HCT116 (cell line): ENCODE measurements around the gene NDUFA11. TPM values are rescaled to one million over a fixed set of nuclear protein-coding genes. Genes with fewer than 3 reads are reported as not detected.

ENCODE experiments used
- ATAC-seq: fragments of 200-7000 bp; cut with Tn5 transposase; 2 replicates; pipeline ENCODE4 v1.9.1; 2020; ENCODE audit warnings: mild to moderate bottlenecking, moderate library complexity
- BruUV-seq: library from RNA; stranded (reverse); fragments of 400-500 nt; replicated peaks from 2 replicates; lab custom pipeline; 2021; lab: Mats Ljungman, UMichigan
- CTCF ChIA-PET: fragments of 300-600 bp; sonication (Branson Sonifier 250); formaldehyde crosslinking; loops from one replicate; lab custom pipeline; 2021; ENCODE audit warnings: antibody characterized with exemption; lab: Charles Lee
- POLR2A ChIA-PET: fragments of 300-600, 350-600 bp; sonication (Branson Sonifier 250); formaldehyde crosslinking; loops from one replicate; lab custom pipeline; 2021; ENCODE audit warnings: antibody characterized with exemption; lab: Charles Lee
- RAD21 ChIA-PET, 2 experiments: fragments of 300-600 bp; sonication (Branson Sonifier 250); formaldehyde crosslinking; loops; one replicate each; lab custom pipeline; 2023; ENCODE audit warnings: low total read pairs in 2 of 2; ENCODE audit not compliant: uncharacterized antibody in 2 of 2, unreplicated experiment in 2 of 2, low non-redundant PET in 1 of 2; lab: Charles Lee
- DNase-seq: peaks from one replicate; pipeline ENCODE4 v3.0.0-alpha.2; 2010; ENCODE audit warnings: low read depth, low spot score
- H2AFZ ChIP-seq: fragments of 200-600 bp; shearing (Covaris generic), sonication (generic); 2 replicates; pipeline ENCODE4 v1.6.1; 2017; ENCODE audit warnings: low read depth, mixed run types, mixed read lengths, antibody characterized with exemption, low read length; ENCODE audit not compliant: poor library complexity, severe bottlenecking
- H3K27ac ChIP-seq: 2 replicates; pipeline ENCODE4 v1.5.1; 2012; ENCODE audit warnings: low read depth, low read length
- H3K27me3 ChIP-seq: fragments of 200-600 bp; sonication (generic); 2 replicates; pipeline ENCODE4 v1.6.1; 2016; ENCODE audit warnings: mixed run types, low read length, mixed read lengths; ENCODE audit not compliant: insufficient read depth
- H3K36me3 ChIP-seq, 2 experiments: fragments of 200-500 bp in 1 of 2; fragments of 200-600 bp in 1 of 2; sonication (Bioruptor generic) in 1 of 2; sonication (generic) in 1 of 2; 2 replicates each; pipeline versions ENCODE4 v1.5.1 to v1.6.1; 2014 to 2016; ENCODE audit warnings: low read length in 2 of 2, inconsistent platforms in 1 of 2, mixed read lengths in 1 of 2, mixed run types in 1 of 2; ENCODE audit not compliant: insufficient read depth in 2 of 2, control insufficient read depth in 1 of 2
- H3K4me1 ChIP-seq, 2 experiments: fragments of 200-600 bp in 1 of 2; sonication (generic) in 1 of 2; 2 replicates each; pipeline versions ENCODE4 v1.5.1 to v1.6.1; 2012 to 2017; ENCODE audit warnings: low read length in 2 of 2, inconsistent platforms in 1 of 2, mild to moderate bottlenecking in 1 of 2, mixed read lengths in 1 of 2, mixed run types in 1 of 2, moderate library complexity in 1 of 2; ENCODE audit not compliant: insufficient read depth in 2 of 2, control insufficient read depth in 1 of 2
- H3K4me2 ChIP-seq: fragments of 200-600 bp; sonication (generic); 2 replicates; pipeline ENCODE4 v1.6.1; 2017; ENCODE audit warnings: mixed run types, low read length, mixed read lengths
- H3K4me3 ChIP-seq, 2 experiments: fragments of 200-600 bp in 1 of 2; sonication (generic) in 1 of 2; replicated peaks in 1 of 2; 2 replicates each; pipeline ENCODE4 v1.5.1; 2011 to 2016; ENCODE audit warnings: low read length in 2 of 2, control low read depth in 1 of 2, low read depth in 1 of 2, mild to moderate bottlenecking in 1 of 2, mixed read lengths in 1 of 2, mixed run types in 1 of 2
- H3K79me2 ChIP-seq: fragments of 200-600 bp; sonication (generic); 2 replicates; pipeline ENCODE4 v1.6.1; 2017; ENCODE audit warnings: mild to moderate bottlenecking, mixed run types, low read length, moderate library complexity, mixed read lengths; ENCODE audit not compliant: insufficient read depth
- H3K9ac ChIP-seq: fragments of 200-600 bp; sonication (generic); 2 replicates; pipeline ENCODE4 v1.6.1; 2016; ENCODE audit warnings: low read length, mixed read lengths
- H3K9me2 ChIP-seq: fragments of 200-600 bp; sonication (generic), shearing (Covaris generic); 2 replicates; pipeline ENCODE4 v1.6.1; 2017; ENCODE audit warnings: mixed run types, mild to moderate bottlenecking, moderate library complexity; ENCODE audit not compliant: insufficient read depth
- H3K9me3 ChIP-seq, 2 experiments: fragments of 200-500 bp in 1 of 2; fragments of 200-600 bp in 1 of 2; sonication (Bioruptor generic) in 1 of 2; sonication (generic) in 1 of 2; 2 replicates each; pipeline ENCODE4 v1.6.1; 2014 to 2017; ENCODE audit warnings: low read length in 2 of 2, mixed read lengths in 2 of 2, inconsistent platforms in 1 of 2, low read depth in 1 of 2, mild to moderate bottlenecking in 1 of 2, mixed run types in 1 of 2, moderate library complexity in 1 of 2; ENCODE audit not compliant: control insufficient read depth in 1 of 2, insufficient read depth in 1 of 2
- H4K20me1 ChIP-seq: fragments of 200-600 bp; sonication (generic), shearing (Covaris generic); 2 replicates; pipeline ENCODE4 v1.6.1; 2017; ENCODE audit warnings: mixed run types, mild to moderate bottlenecking, moderate library complexity; ENCODE audit not compliant: insufficient read depth
- CTCF ChIP-seq, 3 experiments: fragments of 200-600 bp in 1 of 3; sonication (generic) in 1 of 3; IDR thresholded peaks in 2 of 3; conservative IDR thresholded peaks in 1 of 3; 2 replicates each; pipeline ENCODE4 v1.5.1; 2012 to 2017; ENCODE audit warnings: low read depth in 2 of 3, low read length in 2 of 3, antibody characterized with exemption in 1 of 3, borderline replicate concordance in 1 of 3, control low read depth in 1 of 3, mild to moderate bottlenecking in 1 of 3, mixed read lengths in 1 of 3, mixed run types in 1 of 3, moderate library complexity in 1 of 3; ENCODE audit not compliant: insufficient read depth in 1 of 3
- POLR2A ChIP-seq: IDR thresholded peaks from 2 replicates; pipeline ENCODE4 v1.7.0; 2011; ENCODE audit warnings: borderline replicate concordance; ENCODE audit not compliant: insufficient read depth, insufficient read length; ENCODE audit errors: extremely low read depth
- POLR2AphosphoS5 ChIP-seq: IDR thresholded peaks from 2 replicates; pipeline ENCODE4 v1.6.1; 2011; ENCODE audit warnings: mild to moderate bottlenecking, low read depth, low read length, moderate library complexity
- YY1 ChIP-seq: IDR thresholded peaks from 2 replicates; pipeline ENCODE4 v1.6.1; 2011; ENCODE audit warnings: low read length, low read depth, moderate library complexity, mild to moderate bottlenecking; ENCODE audit not compliant: insufficient replicate concordance; ENCODE audit errors: extremely low read depth
- intact Hi-C: fragments of 100-400 bp; cut with micrococcal nuclease; formaldehyde crosslinking; loops from 2 replicates; pipeline ENCODE4 v1.10.0; 2022
- total RNA-seq: library from RNA; stranded (reverse); gene quantifications from one replicate; pipeline ENCODE4 v1.2.1, GENCODE V29; 2021; ENCODE audit not compliant: unreplicated experiment
- TF ChIP-seq, protein P1 (sequence below): IDR thresholded peaks from 2 replicates; pipeline ENCODE4 v1.6.1; 2012
- TF ChIP-seq, protein P2 (sequence below): IDR thresholded peaks from 2 replicates; pipeline ENCODE4 v1.6.1; 2012; ENCODE audit warnings: low read depth

Gene NDUFA11
- total RNA-seq, 1 experiment from 2014 or later = 311 TPM

- no TSS peak for BruUV-seq
- H3K27me3 ChIP-seq = no peaks in the 10 kb centered on the region
- no peak overlapping the region for H3K9ac ChIP-seq
- ChIA-PET POLR2A (no interaction called here), RAD21 (interaction anchor here in 1 of 2 experiments (0.7 kb wide), 1 partner anchor 53 kb away, joined by 6 read pairs; no protein-coding TSS in a partner anchor)
- DNase-seq = no peak
- no peaks in the 10 kb centered on the region for H3K9me3 ChIP-seq
- no peak overlapping the region for H2AFZ ChIP-seq
- peaks cover 5 to 8% of the 10 kb centered on the region in 2 experiments for H3K4me1 ChIP-seq
- H3K79me2 ChIP-seq = no peaks in the 10 kb centered on the region
- no peak for TF ChIP-seq CTCF (IDR thresholded peaks at IDR 0.05 in 2 of 3, conservative IDR thresholded peaks at IDR 0.05 in 1 of 3; ENCODE audit: borderline replicate concordance in 1 of 3, insufficient read depth in 1 of 3, low read depth in 2 of 3, low read length in 2 of 3)
- TF ChIP-seq POLR2A = no peak
- no peak for TF ChIP-seq POLR2AphosphoS5
- TF ChIP-seq YY1 = no peak
- TF ChIP-seq, protein P1, sequence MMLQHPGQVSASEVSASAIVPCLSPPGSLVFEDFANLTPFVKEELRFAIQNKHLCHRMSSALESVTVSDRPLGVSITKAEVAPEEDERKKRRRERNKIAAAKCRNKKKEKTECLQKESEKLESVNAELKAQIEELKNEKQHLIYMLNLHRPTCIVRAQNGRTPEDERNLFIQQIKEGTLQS = no peak
- TF ChIP-seq, protein P2, sequence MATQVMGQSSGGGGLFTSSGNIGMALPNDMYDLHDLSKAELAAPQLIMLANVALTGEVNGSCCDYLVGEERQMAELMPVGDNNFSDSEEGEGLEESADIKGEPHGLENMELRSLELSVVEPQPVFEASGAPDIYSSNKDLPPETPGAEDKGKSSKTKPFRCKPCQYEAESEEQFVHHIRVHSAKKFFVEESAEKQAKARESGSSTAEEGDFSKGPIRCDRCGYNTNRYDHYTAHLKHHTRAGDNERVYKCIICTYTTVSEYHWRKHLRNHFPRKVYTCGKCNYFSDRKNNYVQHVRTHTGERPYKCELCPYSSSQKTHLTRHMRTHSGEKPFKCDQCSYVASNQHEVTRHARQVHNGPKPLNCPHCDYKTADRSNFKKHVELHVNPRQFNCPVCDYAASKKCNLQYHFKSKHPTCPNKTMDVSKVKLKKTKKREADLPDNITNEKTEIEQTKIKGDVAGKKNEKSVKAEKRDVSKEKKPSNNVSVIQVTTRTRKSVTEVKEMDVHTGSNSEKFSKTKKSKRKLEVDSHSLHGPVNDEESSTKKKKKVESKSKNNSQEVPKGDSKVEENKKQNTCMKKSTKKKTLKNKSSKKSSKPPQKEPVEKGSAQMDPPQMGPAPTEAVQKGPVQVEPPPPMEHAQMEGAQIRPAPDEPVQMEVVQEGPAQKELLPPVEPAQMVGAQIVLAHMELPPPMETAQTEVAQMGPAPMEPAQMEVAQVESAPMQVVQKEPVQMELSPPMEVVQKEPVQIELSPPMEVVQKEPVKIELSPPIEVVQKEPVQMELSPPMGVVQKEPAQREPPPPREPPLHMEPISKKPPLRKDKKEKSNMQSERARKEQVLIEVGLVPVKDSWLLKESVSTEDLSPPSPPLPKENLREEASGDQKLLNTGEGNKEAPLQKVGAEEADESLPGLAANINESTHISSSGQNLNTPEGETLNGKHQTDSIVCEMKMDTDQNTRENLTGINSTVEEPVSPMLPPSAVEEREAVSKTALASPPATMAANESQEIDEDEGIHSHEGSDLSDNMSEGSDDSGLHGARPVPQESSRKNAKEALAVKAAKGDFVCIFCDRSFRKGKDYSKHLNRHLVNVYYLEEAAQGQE = no peak
- TF ChIP-seq, all 23 proteins: peak for 0
- H4K20me1 ChIP-seq = no peaks in the 10 kb centered on the region
- no peaks in the 10 kb centered on the region for H3K9me2 ChIP-seq
- H3K4me2 ChIP-seq = no peak overlapping the region
- ATAC-seq = no peak
- intact Hi-C loops = no loop called here
- H3K36me3 ChIP-seq = no peaks in the 10 kb centered on the region
- CTCF ChIA-PET = interaction anchor here (4.5 kb wide), 1 partner anchor 78 kb away, joined by 15 read pairs; the partner anchor contains the start of gene NRTN
- no peak overlapping the region for H3K27ac ChIP-seq
- H3K4me3 ChIP-seq = no peak overlapping the region
These were observed 21.9 kb downstream of the NDUFA11 start for GRCh38 chr19:5881543-5882299.
